ENCODE results near the gene PGRMC2.

DNA sequence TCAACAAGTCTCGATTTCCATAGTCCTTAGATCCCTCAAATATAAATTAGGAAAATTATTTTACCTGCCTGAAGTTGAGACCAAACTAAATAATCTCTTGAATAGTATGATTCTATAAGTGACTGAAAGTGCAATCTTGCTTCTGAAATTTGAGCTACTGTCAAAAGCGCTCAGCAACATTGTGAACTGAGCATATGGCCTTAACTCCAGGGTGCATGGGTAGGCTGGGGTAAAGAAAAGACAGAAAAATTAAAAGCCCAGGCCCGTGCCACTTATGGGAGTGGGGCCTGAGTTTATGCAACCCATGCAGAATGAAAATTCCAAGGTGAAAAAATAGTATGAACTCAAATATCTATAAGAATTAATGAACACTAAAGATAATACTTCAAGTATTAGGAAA, 9.8 kb downstream of the PGRMC2 start:
- TF ChIP-seq EZH2 (IDR thresholded peaks at IDR 0.05) = no peak
- no peak for TF ChIP-seq FOXP2 (optimal IDR thresholded peaks at IDR 0.05; ENCODE audit: control extremely low read depth, extremely low read length, insufficient read depth)
- TF ChIP-seq POLR2AphosphoS5 (IDR thresholded peaks at IDR 0.05; ENCODE audit: borderline replicate concordance, low read depth, low read length) = no peak

All from SK-N-MC (cell line).